Stimulated activated CD8-positive, alpha-beta memory T cell treated with anti-CD3 and anti-CD28 coated beads, Interleukin-15, amount 100 ng/mL, for 24 hours (primary cell): Measurements from ENCODE around the gene XRCC1.
"Not testable (repeated sequence)": the region's sequence is repeated elsewhere in the genome, so short reads cannot be mapped to it uniquely, and the experiment has no call there.

Source experiments
- DNase-seq: peaks from one replicate; pipeline ENCODE4 v3.0.0-alpha.2; 2020; ENCODE audit warnings: low read depth

The XRCC1 gene

GRCh38 chr19:43575955-43576878, 890 bp upstream of the XRCC1 start:
- no peak for DNase-seq

GRCh38 chr19:43574424-43575155, 737 bp downstream of the XRCC1 start:
- DNase-seq, result no peak

- no peak for DNase-seq
These were observed 3.1 kb downstream of the XRCC1 start for GRCh38 chr19:43572171-43572588.

- DNase-seq, result no peak
These were observed 5.0 kb downstream of the XRCC1 start for GRCh38 chr19:43570174-43570791.

GRCh38 chr19:43569657-43570056, 5.7 kb downstream of the XRCC1 start:
- no peak for DNase-seq

- no peak for DNase-seq
These were observed 10.5 kb downstream of the XRCC1 start for GRCh38 chr19:43564800-43565199.

- no peak for DNase-seq
These were observed 11.4 kb downstream of the XRCC1 start for GRCh38 chr19:43563816-43564457.

- DNase-seq, result peak; percentile 21
These were observed 12.6 kb downstream of the XRCC1 start for GRCh38 chr19:43562698-43563241.

GRCh38 chr19:43562226-43562697, 13.1 kb downstream of the XRCC1 start:
- no peak for DNase-seq

GRCh38 chr19:43561139-43561970, 14.0 kb downstream of the XRCC1 start:
- DNase-seq, result no peak

GRCh38 chr19:43560687-43561086, 14.6 kb downstream of the XRCC1 start:
- no peak for DNase-seq

GRCh38 chr19:43555185-43555770, 20.0 kb downstream of the XRCC1 start:
- peak; percentile 46 for DNase-seq

GRCh38 chr19:43554317-43554895, 20.9 kb downstream of the XRCC1 start:
- DNase-seq, result no peak

GRCh38 chr19:43553656-43554055, 21.7 kb downstream of the XRCC1 start:
- no peak for DNase-seq

GRCh38 chr19:43552616-43553015, 22.7 kb downstream of the XRCC1 start:
- DNase-seq, result no peak

- DNase-seq, result no peak
These were observed 23.2 kb downstream of the XRCC1 start for GRCh38 chr19:43552198-43552450.

- DNase-seq, result no peak
These were observed 23.7 kb downstream of the XRCC1 start for GRCh38 chr19:43551399-43552197.

- DNase-seq, result no peak
These were observed 26.6 kb downstream of the XRCC1 start for GRCh38 chr19:43548706-43549105.

- not testable (repeated sequence) for DNase-seq
These were observed 27.4 kb downstream of the XRCC1 start for GRCh38 chr19:43547926-43548325.

- no peak for DNase-seq
These were observed 28.7 kb downstream of the XRCC1 start for GRCh38 chr19:43546581-43546980.
